ENCODE measurements around the gene ELOVL3.
"Not testable (repeated sequence)": the region's sequence is repeated elsewhere in the genome, so short reads cannot be mapped to it uniquely, and the experiment has no call there.

Gene ELOVL3

DNA sequence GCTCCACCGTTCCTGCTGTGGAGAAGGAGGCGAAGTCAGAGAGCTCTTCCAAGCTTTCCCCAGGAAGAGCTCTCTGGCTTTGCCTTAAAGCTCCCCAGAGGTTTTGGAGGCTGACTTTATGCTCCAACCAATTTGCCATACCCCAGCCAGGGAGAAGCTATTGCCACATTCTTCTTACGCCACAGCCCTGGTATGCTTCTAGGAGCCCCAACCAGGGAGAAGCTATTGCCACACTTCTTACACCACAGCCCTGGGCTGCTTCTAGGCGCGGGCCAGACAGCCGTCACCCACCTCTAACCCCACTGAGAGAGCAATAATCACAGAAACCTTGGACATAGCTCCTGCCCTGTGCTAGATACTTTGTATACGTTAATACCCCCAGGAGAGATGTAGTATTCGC is 951 bp downstream of the ELOVL3 start:
- no peak for DNase-seq

GRCh38 chr10:102229810-102230263 is 3.7 kb downstream of the ELOVL3 start:
- DNase-seq, result peak; percentile 92

DNA sequence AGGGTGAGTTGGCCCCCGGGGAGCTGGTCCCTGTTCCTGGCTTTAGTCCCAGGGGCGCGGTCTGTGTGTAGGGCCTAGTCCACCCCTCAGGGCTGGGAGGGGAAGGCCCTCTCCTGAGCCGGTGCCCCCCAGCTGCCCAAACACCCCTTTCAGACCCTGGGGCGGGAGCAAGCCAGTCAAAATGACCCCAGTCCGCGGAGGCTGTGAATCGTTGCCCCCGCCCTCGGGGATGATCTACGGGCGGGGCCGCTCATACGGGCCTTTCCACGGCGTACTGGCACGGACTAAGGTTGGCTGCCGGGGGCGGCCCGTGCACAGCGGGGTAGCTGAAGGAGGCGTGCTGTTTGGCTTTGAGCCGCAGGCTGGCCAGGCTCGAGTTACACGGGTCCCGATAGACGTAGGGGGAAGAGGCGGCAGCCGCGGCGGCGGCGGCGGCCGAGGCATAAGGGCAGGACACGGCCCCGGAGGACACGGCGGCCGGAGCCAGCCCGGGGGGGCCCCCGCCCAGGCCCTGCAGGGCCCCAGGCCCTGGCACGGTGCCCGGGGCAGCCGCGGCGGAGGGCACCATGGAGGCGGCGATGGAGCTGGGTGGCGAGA is 4.3 kb downstream of the ELOVL3 start:
- peak; percentile 29 for DNase-seq

DNA sequence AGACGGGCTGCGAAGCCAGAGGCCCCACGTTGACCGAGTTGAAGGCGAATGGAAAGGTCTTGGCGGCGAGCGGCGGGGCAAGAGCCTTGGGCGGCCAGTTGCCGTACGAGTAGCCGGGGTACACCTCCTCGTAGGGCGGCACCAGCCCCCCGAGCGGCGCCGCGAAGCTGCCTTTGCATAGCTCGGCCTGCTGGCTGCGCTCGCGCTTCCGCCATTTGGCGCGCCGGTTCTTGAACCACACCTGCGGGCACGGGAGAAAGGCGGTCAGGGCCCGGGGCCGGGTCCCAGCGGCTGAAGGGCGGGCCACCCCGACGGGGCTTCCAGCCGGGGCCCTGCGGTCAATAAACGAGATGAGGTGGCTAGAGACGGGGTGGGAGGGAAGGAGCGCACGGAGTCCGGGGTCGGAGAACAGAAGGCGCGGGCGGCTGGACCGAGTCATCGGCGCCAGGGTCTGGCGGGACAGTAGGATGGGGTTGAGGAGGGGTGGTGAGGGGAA is 4.8 kb downstream of the ELOVL3 start:
- peak; percentile 64 for DNase-seq

DNA sequence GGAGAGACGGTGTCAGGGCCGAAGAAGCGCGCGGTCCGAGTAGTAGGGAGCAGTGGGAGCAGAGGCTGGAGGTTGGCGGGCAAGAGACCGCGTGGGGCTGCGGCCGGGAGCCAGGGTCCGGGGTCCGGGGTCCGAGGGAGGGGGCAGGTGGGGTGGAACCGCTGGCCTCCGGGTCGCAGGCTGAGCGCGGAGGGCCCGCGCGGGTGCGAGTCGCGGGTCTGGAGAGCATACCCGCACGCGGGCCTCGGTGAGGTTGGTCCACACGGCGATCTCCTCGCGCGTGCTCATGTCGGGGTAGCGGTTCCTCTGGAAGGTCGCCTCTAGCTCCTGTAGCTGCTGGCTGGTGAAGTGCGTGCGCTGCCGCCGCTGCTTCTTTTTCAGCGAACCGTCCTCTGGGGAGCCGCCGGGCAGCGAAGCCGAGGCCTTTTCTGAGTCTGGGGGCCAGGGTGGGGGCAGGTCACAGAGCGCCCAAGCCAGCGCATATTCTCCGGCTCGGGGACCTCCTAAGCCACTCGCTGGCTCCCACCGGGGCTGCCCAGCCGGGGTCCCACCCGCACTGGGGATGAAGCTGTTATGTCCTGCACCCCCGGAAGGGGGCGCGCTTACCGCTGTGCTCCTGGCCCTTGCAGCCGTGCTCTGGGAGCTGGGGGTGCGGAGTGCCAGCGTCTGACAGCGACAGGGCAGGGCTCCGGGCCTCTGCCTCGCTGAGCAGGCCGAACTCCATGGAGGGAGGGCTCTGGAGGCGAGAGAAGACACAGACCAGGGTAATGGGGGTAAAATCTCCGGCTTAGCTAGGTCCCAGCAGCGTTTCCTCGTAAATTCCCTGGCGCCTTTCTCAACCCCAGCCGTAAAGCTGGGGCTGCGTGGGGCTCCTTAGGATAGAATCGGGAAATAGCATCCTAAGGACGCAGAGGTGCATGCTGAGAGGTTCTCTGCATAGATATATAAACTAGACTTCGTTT is 5.5 kb downstream of the ELOVL3 start:
- peak; percentile 75 for DNase-seq

DNA sequence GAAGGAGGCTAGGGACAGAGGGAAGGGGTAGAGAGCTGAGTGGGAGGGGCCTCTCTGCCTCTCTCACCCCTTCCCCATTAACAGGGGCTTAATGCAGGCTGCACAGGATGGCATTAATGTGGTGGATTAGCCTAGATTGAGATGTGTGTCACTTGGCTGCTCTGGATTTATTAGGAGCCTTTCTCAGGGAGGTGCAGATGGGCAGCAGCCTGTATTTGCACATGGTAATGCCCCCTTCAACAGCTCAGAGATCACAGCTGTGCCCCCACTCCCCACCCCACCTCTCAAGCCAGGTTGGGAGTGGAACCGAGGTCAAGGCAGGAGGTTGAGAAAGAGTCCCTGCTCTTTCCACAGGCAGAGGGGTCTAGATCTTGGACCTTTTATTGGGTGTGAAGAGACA is 7.9 kb downstream of the ELOVL3 start:
- no peak for DNase-seq

DNA sequence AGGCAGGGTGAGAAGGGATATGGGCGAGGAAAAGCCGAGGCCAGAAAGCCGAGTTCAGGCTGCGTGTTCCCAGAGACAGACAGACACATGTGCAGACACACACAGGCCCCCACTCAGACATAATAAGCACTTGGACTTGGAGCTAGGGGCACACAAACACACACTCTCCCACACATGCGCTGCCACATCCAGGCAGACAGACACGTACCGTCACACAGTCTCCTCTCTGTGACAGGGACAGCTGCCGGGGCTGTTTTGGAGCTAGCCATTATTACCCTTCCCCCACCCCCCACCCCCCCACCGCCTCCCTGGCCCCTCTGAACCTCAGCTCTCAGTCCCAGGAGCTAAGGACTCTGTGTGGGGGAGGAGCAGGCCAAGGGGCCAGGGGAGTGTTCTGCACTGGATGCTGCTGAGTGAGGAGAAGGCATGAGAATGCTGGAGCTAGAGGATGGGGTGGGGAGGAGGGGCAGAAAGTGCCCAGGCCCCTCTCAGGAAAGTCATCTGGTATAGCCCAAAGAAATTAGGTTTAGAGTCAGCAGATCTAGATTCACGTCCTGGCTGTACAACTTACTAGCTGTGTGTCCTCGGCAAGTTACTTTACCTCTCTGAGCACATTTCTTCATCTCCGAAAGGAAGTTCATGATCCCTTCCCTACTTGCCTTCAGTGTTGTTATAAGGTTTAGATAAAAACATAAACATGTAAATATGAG is 8.9 kb downstream of the ELOVL3 start:
- DNase-seq, result no peak

GRCh38 chr10:102235598-102235920 is 9.5 kb downstream of the ELOVL3 start:
- DNase-seq, result no peak

DNA sequence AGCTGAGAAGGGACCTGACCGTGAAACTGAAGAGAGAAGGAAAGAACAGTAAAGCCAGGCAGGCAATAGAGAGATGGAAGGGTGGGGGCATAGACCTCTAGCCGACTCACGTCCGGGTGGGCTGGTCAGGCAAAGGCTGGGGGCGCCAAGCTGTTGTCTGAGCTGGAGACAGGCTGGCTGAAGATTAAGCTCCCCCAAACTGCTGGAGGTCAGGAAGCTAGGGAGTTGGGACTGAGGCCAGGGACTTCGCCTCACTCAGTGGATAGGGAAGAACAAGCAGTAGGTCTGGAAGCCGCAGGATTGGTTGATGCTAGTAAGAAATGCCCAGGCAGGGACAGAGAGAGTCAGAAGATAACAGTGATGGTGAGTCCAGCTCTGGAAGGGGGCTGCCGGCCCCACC is 9.9 kb downstream of the ELOVL3 start:
- no peak for DNase-seq

DNA sequence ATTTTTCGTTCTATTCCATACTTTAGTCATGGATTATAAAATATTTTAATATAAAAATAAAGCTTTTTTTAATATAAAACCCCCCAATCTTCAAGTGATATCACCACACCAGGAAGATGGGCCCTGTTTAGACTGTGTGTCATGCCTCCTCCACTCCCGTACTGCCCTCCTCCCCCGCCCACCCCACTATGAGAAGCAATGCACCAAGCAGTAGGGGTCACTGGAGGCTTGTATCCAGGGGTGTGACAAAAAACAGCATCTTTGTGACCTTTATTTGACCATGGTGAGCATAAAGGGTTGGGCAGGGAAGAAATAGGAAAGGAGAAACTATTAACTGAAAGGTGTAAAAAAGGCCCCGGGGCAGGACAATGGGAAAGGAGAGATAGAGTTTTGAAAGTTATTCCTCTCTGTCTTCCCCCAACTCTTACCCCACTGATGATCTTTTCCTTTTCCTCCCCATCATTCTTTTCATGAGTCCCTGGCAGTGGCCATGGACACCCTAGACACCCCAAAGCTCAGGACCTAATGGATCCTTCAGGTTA is 11.7 kb downstream of the ELOVL3 start:
- DNase-seq, result no peak

DNA sequence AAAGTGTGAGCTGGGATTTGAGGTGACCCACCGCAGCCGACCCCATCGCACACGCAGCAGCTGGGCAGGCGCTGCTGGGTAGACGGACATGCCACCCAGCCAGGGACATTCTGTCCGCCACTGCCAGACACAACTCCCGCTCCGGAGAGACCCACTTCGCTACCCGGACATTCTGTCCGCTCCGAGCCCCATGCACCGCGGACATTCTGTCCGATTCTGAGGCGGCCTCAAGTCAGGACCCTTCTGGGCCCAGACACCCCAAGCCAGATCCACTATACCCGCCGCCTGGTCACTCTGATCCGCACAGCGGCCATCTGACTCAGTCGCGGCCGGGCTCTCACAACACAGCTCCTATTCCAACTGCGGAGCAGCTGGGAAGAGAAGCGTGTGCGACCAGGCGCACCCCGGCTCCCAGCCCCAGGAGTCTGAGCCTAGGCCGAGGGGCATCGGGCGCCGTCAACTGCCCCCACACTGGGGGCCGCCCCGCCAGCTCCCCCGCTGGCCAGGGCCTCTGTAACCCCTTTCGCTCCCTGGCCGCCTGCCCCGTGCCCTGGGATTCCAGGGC is 14.4 kb downstream of the ELOVL3 start:
- no peak for DNase-seq

GRCh38 chr10:102241032-102241443 is 14.9 kb downstream of the ELOVL3 start:
- DNase-seq, result peak; percentile 8

GRCh38 chr10:102241444-102242117 is 15.5 kb downstream of the ELOVL3 start, which contains the start of gene PITX3:
TSS of gene PITX3 (minus strand) at chr10:102241512. CDS start at chr10:102232080, 9,432 bp downstream.
- peak; percentile 88 for DNase-seq

DNA sequence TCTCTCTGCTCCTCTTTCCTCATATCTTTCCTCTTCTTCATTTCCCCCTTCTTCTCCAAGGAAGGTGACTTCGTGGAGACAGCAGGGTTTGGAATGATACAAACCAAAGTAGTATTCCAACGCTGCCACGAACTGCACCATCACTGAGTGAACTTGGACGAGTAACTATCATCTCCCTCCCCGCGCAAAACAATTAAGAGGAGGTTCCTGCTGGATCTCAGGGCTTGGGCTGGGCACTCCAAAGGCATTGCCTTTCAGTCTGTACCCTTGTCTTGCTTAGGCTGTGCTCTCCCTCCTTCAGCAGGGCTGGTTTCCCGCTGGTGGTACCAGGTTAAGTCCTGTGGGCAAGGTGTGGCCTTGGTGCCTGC is 16.0 kb downstream of the ELOVL3 start:
- no peak for DNase-seq

DNA sequence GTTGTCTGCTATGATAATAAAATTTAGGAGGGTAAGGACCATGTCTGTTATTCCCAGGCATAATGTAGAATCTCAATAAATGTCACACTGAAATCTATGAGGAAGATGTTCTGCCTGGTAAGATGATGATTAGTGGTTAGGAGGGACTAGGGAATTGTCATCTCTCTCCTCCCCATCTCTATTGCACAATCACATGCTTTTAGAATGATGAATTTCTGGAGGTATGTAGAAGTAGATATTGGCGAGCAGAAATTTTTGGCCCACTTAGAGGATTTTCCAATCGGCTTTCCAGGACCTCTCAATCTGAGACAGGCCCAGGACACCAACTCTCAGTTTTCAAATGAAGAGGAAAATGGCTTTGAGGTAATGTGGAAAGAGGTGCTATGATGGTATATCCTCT is 17.2 kb downstream of the ELOVL3 start:
- no peak for DNase-seq

DNA sequence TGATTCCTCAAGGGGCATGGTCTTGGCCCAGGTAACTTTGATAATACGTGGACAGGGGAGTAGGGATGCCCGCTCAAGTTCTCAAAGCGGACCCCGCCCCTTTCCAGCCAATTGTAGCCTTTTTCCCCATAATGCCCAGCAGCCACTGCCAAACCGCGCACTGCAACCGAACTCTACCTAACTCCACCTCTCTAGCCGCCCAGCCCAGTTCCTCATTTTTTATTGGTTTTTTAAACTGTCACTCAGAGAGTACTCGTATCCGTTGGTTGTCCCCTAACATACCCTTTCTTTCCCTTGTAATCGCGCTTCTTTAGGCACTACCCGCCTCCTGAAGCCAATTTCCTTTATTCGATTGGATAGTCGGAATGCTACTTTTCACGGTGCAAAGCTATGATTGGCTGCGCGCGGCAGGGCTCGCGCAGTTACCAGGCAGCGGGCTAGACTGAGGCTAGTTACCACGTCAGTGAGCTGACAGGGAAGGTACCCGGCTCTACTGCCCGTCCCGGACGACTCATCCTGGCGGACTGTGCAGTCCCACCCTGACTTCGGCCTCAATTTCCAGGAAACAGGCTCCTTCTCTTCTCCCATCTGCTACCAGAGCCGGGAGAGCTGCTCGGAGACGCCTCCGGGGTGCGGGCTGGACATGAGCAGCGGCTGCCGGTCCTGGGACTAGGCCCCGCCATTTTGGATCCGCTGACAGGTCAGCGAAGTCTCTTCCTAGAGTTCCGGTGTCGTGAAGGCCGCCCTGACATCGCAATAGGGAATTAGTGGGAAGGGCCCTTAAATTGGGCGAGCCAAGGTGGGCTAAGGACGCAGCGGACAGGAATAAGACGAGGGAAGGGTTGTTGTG is 19.2 kb downstream of the ELOVL3 start, which contains the start of gene GBF1:
GBF1 (plus strand) TSS at position 451 of the 850 bp plus-strand sequence. CDS start 13,407 bp downstream, outside the sequence.
- peak; percentile 87 for DNase-seq

GRCh38 chr10:102245932-102246251 is 19.8 kb downstream of the ELOVL3 start:
- no peak for DNase-seq

GRCh38 chr10:102246261-102246660 is 20.2 kb downstream of the ELOVL3 start:
- no peak for DNase-seq

DNA sequence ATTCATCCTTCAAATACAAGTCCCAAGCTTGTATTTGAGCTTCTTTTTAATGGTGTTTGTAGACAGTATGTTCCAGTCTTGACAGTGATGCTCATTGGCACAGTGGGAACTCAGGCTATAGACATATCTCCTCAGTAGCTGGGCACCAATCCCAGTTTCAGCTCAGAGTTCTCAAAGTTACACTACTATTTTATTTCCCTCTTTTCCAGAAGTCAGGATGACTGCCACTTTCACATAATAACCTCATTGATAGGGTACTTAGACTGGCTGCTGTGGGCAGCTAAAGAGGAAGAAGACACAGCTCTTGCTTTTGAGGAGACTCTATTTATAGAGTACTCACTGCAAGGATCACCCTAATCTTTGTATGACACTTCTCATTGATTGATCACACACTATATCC is 21.6 kb downstream of the ELOVL3 start:
- DNase-seq, result no peak

GRCh38 chr10:102252508-102252907 is 26.4 kb downstream of the ELOVL3 start:
- not testable (repeated sequence) for DNase-seq

- DNase-seq, result no peak
These were observed 28.3 kb downstream of the ELOVL3 start for GRCh38 chr10:102254426-102254825.
